Right lobe of liver (tissue), 6 donors: ENCODE data around the gene CCDC82. TPM values are rescaled to one million over a fixed set of nuclear protein-coding genes. Genes with fewer than 3 reads are reported as not detected.

Experiments used
- ATAC-seq, 4 donors: fragments of 200-7000 bp; cut with Tn5 transposase; one replicate each; pipeline ENCODE4 v1.9.1; 2020; ENCODE audit warnings: mild to moderate bottlenecking in 4 of 4, moderate library complexity in 4 of 4
- DNase-seq, 3 donors: peaks; one replicate each; pipeline ENCODE4 v3.0.0-alpha.2; 2020
- H3K27ac ChIP-seq, 3 donors: fragments of 200-600 bp; one replicate each; pipeline ENCODE4 v1.8.0; 2022
- H3K27me3 ChIP-seq, 2 donors: fragments of 200-600 bp; one replicate each; pipeline ENCODE4 v1.8.0; 2022
- H3K36me3 ChIP-seq, 4 donors: fragments of 200-600 bp; sonication (generic) in 1 of 4; one replicate each; pipeline versions ENCODE4 v1.5.1 to v1.8.0; 2017 to 2022; ENCODE audit warnings: control low read depth in 1 of 4
- H3K4me1 ChIP-seq, 4 donors: fragments of 200-600 bp; sonication (generic) in 1 of 4; one replicate each; pipeline versions ENCODE4 v1.5.1 to v1.8.0; 2017 to 2022; ENCODE audit warnings: control low read depth in 1 of 4
- H3K4me3 ChIP-seq, 3 donors: fragments of 200-600 bp; one replicate each; pipeline ENCODE4 v1.8.0; 2022
- H3K9me3 ChIP-seq, 4 donors: fragments of 200-600 bp; sonication (generic) in 1 of 4; one replicate each; pipeline versions ENCODE4 v1.5.1 to v1.8.0; 2017 to 2022; ENCODE audit warnings: control low read depth in 1 of 4
- CTCF ChIP-seq, 4 donors: fragments of 200-600 bp in 3 of 4; fragments of 450-650 bp in 1 of 4; IDR thresholded peaks; one replicate each; pipeline versions ENCODE4 v1.5.1 to v1.8.0; 2016 to 2022; ENCODE audit warnings: antibody characterized with exemption in 4 of 4, mild to moderate bottlenecking in 2 of 4
- POLR2A ChIP-seq: fragments of 450-650 bp; IDR thresholded peaks from one replicate; pipeline ENCODE4 v1.6.1; 2017; ENCODE audit warnings: antibody characterized with exemption, mild to moderate bottlenecking
- WGBS: methylation state at CpG from one replicate; pipeline ENCODE4 v1.1.6; 2018; ENCODE audit warnings: low coverage, low lambda C conversion rate; ENCODE audit not compliant: insufficient coverage; ENCODE audit errors: missing lambda C conversion rate; 5-methylcytosine and 5-hydroxymethylcytosine counted together
- intact Hi-C, 2 donors: fragments of 100-400 bp; cut with DNase I; formaldehyde crosslinking; loops; one replicate each; pipeline versions ENCODE4 v1.11.2 to v1.14.1; 2022
- total RNA-seq, 6 experiments: library from RNA; depleted of rRNA in 2 of 6; stranded (reverse); fragments of >200 nt in 2 of 6; fragmentation: NEBNext Ultra II Directional in 3 of 6; extraction: Animal tissue kit (Norgen Biotek cat#: 25700) in 3 of 6; gene quantifications; one replicate each; pipeline versions ENCODE4 v1.1.0 to v1.2.4, GENCODE V29; 2016 to 2023
- donor health status: DM: no; HTN: yes; CAD: no.
- donor health status: DM: no; HTN: no; CAD: no.
- donor health status: DM: no; HTN: no; CAD: no.
- donor health status: DM: no; HTN: yes; CAD: no.
- donor health status: DM: no; HTN: yes; CAD: no.

CCDC82 gene
- total RNA-seq, 6 experiments from 2014 or later: 8.2 to 12.0 (median 9.6) TPM

- no peaks in the 10 kb centered on the region for H3K9me3 ChIP-seq
- WGBS: 47% methylated on average over 1 of the region's 1 CpG
- intact Hi-C loops: no loop called here
- TF ChIP-seq CTCF (IDR thresholded peaks at IDR 0.05) (no peak), POLR2A (no peak)
- DNase-seq (no peak), ATAC-seq (no peak)
- no peak overlapping the region for H3K4me3 ChIP-seq
- no peak overlapping the region for H3K27ac ChIP-seq
- H3K27me3 ChIP-seq: no peaks in the 10 kb centered on the region
- no peaks in the 10 kb centered on the region for H3K36me3 ChIP-seq
- peaks cover 0 to 10% (median 0%) of the 10 kb centered on the region in 4 donors for H3K4me1 ChIP-seq
Observed at GRCh38 chr11:96310236-96310635, 79.5 kb downstream of the CCDC82 start.

GRCh38 chr11:96309643-96310017 lies 80.1 kb downstream of the CCDC82 start:
- no peak for TF ChIP-seq POLR2A
- no peak for TF ChIP-seq CTCF (IDR thresholded peaks at IDR 0.05)
- Histone ChIP-seq H3K4me1 (peaks cover 0 to 6% (median 0%) of the 10 kb centered on the region in 4 donors), H3K27ac (no peak overlapping the region), H3K36me3 (no peaks in the 10 kb centered on the region), H3K27me3 (no peaks in the 10 kb centered on the region), H3K4me3 (no peak overlapping the region), H3K9me3 (no peaks in the 10 kb centered on the region)
- DNase-seq: no peak
- ATAC-seq: no peak
- intact Hi-C loops: no loop called here
- WGBS: 66% methylated on average over 5 of the region's 5 CpGs

GRCh38 chr11:96309016-96309642 lies 80.6 kb downstream of the CCDC82 start:
- Histone ChIP-seq H3K27ac (no peak overlapping the region), H3K36me3 (no peaks in the 10 kb centered on the region), H3K4me1 (peaks cover 0 to under 1% (median 0%) of the 10 kb centered on the region in 4 donors), H3K27me3 (no peaks in the 10 kb centered on the region), H3K9me3 (no peaks in the 10 kb centered on the region), H3K4me3 (no peak overlapping the region)
- DNase-seq (no peak), ATAC-seq (no peak)
- intact Hi-C loops: no loop called here
- no peak for TF ChIP-seq POLR2A
- TF ChIP-seq CTCF (IDR thresholded peaks at IDR 0.05): no peak
- WGBS: 55% methylated on average over 2 of the region's 2 CpGs

GRCh38 chr11:96307776-96308140 lies 82.0 kb downstream of the CCDC82 start:
- Histone ChIP-seq H3K27ac (peak overlapping the region; percentile 7 to 60 (median 43)), H3K36me3 (no peaks in the 10 kb centered on the region), H3K4me3 (no peak overlapping the region), H3K4me1 (no peaks in the 10 kb centered on the region), H3K9me3 (no peaks in the 10 kb centered on the region), H3K27me3 (no peaks in the 10 kb centered on the region)
- DNase-seq (no peak), ATAC-seq (peak in 2 of 4 donors; percentile 26 to 32)
- WGBS: 45% methylated on average over 3 of the region's 3 CpGs
- intact Hi-C loops: no loop called here
- TF ChIP-seq POLR2A (no peak), CTCF (IDR thresholded peaks at IDR 0.05) (no peak)
